GM19438 (cell line): Measurements from ENCODE around the gene ASB10.

Experiments
- ATAC-seq: cut with Tn5 transposase; IDR thresholded peaks from one replicate; pipeline ENCODE4 v1.9.1; 2021; ENCODE audit warnings: low read depth; ENCODE audit not compliant: unreplicated experiment

ASB10 gene

DNA sequence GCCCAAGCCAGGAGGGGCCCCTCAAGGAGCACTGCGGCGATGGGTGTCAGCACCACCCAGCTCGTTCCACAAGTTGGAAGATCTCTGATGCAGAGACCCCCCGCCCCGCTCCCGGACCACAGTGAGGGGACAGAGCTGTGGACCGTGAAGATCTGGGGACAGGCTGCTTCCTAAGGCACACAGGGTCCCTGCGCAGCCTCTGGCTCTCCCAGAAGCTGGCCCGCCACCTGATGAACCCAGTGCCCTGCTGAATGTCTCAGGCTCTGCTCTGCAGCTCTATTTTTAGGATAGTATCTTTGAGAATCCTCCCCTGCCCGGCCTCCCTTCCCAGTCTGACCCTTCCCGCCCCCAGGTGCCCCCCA is 49.3 kb downstream of the ASB10 start:
- no peak for ATAC-seq

DNA sequence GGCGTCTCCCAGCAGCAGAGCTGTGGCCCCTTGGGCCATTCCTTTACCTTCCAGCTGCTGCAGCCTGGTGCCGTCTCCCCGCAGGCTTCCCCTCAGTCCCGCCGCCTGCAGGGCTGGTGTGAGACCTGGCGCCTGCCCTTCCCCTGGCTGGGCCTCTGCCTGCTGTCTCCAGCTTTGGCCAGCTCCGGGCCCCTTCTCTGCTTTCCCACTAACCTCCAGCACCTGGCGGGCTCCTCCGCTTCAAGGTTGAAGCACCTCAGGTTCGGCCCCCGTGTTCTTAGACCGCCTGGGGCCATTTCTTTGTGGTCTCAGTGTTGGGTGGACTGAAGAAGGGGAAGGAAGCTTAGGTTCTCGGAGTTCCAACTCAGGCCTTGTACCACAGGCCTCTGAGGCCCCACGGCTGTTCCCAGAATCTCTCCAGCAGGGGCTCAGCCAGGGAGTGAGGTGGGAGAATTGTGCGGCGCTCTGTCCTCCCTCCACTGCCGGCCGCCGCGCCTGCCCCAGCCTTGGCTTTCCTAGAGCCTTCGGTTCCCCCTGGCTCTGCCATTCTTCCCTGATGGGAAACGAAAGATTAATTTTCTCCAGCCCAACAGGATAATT is 49.9 kb downstream of the ASB10 start:
- ATAC-seq, result no peak

DNA sequence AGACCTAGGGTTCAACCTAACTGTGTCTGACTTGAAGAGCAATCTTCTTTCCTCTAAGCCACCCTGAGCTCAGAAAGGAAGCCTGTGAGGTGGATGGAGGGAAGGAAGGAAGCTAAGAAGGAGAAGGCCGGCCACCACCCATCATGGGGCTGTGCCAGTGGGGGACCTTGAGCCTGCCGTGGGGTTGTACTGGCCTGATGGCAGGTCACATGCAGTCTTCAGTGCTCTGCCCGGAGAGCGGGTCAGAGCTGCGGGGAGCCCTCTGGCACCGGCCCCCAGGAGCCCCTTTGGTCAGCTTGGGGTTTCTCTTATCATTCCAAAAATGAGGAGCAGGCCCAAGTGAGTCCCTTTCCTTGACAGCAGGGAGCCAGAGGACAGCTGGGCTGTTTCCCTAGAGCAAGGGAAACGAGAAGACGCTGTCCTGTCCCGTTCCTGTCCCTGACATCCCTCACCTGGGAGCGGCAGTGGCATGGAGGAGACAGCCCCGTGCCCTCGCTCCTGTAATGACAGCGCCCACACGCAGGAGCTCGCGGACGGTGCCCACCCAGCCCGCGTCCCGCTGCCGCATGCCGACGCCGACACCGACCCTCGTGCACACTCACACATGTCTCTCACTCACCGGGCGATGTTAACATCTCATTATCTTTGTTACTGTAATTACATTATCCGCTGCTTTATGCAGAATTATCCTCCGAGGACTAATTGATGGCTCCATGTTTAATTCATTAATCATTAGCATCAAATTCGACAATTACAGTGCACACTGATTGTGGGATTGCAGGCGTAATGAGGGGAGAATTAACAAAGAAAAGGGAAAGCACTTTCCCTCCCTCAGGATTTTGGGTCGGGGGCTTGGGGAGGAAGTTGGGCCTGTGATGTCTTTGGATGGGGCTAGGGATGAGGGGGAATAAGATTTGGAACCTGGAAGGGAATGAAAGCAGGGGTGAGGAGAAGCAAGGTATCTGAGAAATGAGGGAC is 50.9 kb downstream of the ASB10 start:
- ATAC-seq, result no peak

DNA sequence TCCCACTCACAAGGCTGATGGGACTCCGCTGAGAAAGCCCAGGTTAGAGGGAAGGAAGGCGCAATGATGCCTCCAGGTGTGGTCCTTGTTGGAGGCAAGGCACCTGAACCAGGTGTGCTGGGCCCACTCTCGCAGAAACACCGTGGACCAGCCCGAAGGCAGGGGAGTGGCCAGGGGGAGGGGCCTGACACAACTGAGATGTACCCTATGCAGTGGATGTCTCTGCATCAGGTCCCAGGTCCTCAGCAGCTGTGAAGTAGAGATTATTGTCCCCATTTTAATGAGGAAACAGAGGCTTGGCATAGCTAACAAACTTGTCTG is 51.6 kb downstream of the ASB10 start:
- no peak for ATAC-seq

DNA sequence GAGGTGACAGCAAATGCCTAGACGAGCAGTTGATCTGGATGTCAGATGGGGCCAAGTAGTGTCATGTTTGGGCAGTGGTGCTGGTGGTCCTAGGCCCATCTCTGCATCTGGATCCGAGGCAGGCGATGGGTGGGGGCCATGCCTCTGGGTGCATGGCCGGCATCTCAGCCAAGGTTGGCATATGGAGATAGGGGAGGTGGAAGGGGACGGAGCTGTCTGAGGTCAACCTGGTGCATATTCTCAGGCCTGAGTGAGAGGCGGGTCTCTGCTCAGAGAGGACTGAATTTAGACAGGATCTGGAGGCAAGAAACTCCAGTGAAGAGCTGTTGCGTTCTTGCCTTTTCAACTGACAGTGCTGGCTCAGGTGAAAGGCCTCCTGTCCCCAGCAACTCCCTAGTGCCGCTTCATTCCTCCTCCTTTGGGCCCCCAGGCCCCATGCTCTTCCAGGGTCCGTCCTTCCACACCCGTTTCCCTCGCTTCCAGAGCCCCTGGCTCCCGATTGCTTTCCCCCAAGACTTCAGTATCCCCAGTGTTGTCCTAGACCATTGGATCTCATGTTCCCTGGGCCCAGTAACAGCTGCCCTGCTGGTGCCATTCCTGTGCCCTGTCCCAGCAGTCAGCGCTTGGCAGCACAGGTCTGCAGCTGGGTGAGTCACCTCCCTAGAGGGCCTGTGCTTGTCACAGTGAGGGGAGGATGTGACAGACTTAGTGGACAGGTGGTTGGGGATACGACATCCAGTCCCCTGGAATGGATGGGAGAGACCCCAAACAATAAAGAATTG is 52.1 kb downstream of the ASB10 start:
- ATAC-seq, result no peak

DNA sequence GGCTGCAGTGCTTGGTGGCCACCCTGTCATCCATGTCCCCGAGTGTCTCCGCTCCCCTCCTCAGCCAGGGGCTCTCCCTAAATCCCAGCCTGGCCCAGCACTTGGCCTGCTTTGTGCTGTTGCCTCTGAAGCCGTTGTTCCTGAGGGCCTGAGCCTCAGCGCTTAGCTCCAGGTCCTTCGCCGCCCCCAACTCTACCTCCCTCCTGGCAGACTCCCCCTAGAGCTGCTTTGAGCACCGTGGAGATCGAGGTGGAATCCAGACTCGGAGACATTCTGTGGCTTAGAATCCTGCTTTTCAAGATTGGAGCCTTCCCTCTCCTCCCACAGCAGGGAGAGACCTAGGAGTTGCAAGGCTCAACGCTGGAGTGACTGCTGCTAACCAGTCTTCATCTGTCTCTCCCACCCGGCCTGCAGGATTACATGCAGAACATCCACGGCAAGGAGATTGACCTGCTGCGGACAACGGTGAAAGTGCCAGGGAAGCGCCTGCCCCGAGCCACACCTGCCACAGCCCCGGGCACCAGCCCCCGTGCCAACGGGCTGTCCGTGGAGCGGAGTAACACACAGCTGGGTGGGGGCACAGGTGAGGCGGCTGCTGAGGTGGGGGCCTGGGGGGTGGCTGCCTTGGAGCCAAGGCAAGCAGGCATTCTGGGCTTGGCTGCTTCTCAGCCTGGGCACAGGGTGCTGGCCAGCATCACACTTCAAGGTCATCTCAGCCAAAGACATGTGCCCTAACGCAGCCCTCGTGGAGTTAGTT is 52.9 kb downstream of the ASB10 start:
- no peak for ATAC-seq

DNA sequence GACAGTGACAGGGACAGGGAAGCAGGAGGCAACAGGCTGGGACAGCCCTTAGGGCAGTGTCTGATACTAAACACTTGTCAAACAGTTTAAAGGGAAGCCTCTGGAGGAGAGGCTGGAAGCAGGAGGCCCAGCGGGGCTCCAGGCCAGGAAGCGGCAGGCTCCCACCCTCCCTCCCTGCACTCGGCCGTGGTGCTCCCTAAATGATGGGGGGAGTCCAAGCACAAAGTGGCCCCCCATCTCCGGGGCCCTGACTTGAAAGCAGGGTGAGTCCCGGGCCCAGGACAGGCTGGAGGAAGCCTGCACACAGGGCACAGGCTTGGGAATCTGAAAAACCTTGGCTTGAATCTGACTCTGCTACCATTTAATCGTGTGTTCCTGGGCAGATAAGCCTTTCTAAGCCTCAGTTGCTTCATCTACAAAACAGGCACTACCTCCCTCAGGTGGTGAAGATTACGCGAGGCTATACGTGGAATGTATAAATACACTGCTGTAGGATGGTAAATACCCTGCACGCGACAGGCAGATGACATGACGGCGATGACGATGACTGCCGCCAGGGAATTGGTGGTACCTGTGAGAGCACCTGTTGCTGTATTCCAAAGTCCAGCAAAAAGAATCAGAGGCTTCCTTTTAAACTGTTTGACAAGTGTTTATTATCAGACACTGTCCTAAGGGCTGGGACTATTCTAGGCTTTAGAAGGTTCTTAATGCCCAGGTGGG is 53.6 kb downstream of the ASB10 start:
- no peak for ATAC-seq

DNA sequence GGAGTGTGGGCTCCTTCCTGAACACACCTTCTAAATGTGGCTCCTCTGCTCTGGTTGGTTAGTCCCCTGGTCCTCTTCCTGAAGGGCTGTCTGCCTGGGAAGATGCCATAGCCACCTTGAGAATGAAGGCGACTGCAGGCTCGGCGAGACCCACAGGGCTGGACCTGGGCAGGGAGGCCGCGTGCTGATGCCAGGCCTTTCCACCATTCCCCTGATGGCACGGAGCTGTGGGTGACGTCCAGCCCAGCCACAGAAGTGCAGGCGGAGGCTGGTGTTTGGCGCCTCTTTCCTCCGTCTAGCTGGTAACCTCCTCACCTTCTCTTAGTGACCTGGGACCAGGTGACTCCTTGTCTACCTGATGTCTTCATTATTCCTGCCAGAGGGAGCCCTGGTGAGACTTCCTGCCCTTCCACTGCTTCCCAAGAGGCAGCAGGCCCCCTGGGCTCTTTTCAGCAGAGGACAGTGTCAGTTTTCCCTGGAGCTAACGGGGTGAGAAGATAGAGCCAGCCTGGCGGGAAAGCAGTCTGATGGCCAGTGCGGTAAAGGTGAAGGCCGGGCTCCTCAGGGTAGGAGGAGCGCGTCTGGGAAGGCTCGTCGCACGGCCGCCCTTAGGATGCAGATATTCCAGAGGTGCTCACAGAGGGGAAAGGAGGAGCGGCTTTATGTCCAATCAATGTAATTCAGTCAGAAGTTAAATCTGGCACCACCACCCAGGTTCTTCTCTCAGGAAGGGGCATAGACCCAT is 54.4 kb downstream of the ASB10 start:
- no peak for ATAC-seq

DNA sequence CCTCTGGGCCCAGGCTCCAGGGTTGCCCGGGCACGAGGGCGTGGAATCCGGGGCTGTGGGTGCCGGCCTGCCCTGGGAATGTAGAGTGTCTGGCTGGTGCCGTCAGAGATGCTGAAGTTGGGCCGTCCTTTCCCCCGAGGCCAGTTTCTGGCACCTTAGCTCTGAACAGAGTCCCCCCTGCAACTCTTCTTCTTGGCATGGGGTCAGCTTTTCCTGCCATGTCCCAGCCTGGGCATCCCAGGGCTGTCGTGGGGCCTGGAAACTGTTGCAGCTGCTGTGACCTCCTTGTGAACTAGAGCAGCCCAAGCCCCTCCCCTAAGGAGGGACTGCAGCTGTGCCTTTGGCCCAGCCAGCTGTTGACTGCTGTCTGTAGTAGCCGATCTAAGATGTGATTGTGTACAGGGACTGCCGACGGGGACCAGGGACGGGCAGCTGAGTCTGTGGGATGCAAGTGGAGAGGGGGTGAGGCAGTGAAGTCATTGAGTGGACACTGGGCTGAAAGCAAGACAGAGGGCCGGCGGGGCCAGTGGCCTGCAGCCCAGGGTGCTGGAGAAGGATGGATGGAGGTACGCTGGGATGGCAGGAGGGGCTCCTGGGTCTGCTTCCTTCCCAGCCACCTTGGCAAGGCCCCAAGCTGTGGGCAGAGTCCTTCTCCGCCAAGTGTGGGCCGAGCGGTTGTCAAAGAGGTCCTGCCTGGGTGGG is 55.3 kb downstream of the ASB10 start:
- ATAC-seq, result no peak

DNA sequence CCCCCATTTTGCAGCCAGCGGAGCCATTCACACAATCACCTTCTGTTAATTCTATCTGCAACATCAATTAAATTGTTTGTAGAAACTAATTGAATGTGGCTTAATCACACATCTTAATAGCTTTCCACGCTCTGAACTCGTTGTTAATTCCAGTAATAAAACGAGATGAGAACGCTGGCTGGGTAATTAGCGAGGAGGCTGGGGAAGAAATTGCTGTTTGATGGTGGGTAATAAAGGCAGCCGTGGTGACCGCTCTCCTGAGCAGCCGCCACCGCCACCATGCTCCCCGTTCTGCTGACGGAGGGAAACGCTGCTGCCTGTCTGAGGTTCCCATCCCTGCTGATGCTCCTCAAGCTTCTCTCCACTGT is 55.8 kb downstream of the ASB10 start:
- no peak for ATAC-seq

DNA sequence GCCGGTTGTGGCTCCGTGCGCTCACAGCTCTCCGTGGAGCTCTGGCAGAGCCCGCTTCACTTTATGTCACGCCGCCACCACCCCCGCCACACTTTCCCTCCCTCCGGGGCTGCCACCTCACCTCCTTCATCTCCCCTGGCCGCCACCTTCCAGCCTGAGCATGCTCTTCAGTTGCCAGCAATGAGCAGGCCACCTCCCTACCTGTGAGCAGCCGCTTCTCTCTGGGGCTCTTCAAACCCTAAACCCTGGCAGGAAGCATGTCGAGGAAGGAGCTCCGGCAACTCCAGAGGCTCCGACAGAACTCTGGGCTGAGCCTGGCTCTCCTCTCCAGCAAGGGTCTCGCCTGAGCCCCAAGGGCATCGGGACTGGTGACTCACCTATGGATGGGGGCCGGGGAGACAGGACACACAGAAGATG is 56.3 kb downstream of the ASB10 start:
- ATAC-seq, result no peak

DNA sequence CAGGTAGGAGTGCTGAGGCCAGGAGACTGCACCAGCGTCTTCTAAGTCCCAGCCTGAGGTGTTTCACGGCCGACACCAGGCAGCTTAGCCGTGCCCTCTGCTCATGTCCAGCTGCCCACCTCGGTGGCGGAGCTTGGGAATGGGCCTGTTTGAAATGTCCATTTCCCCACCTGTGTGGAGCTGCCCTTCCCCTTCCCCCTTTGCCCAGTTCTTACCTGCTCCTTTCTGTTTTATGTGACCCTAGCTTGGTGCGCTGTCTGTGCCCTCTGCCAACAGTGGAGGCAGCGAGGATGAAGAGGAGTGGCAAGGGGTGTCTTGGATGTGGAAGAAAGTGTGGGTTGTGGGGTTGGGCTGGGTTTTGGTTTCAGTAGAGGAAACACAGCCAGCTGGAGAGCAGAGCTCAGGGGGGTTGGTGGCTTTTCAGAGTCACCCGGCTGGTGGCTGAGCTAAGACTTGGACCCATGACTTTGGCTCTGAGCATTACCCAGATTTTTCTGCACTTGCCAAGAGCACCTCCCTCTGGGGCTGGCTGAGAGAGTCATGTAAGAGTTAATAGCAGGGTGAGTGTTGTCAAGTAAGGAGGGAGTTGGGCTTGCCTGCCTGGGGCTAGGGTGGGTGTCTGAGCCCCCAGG is 57.0 kb downstream of the ASB10 start:
- no peak for ATAC-seq

DNA sequence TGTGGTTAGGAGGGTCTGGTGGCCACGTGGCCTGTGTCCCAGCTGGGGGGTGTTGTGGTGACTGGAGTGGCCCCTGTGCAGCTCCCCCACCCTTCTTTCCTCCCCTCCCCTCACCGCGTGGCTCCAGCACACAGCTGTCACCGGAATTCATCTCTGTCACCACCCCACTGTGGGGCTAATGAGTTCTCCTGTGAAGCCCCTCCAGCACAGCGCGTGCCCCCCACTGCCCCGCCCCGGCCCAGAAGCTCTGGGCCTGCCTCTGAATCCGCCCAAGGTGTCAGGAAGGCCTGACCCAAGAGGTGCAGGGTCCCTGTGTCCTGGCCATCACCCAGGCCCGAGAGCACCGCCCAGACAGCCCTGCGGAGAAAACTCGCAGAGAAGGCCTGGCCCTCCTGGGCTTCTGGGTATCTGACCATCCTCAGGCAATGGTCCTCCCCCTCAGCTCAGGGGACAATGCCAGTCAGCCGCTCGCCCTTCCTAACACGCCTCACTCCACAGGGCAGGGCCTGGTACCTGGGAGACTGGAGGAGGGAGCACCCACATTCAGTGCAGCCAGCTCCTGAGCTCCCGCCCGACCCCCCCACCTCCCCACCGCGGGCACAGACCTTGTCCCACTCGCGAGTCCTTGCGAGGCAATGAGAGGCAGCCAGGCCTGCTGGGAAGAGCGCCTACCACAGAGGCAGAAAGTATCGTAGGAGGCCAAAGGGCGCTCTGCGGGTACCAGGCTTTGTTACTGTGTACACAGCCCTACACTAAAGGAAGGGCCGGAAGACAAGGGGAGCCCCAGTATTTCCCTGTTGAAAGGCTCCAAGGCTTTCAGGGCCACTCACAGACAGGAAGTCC is 57.7 kb downstream of the ASB10 start:
- no peak for ATAC-seq

DNA sequence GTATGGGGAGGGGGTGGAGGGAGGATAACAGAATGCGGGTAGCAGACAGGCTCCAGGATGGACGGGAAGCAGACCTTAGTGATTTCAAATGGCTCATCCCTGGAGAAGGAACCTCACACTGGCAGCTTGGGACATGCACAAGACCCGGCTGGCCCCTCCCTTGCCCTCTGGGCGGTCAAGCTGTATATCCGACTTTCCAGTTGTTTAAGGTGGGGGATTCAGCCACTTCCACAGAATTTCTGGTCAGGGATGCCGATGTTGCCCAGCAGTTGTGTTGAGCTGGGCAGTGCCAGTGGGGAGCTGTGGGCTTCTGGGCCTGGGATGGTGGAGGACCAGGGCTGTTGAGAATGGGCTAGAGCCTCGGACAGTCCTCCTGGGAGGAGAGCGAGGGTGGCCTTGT is 58.3 kb downstream of the ASB10 start:
- ATAC-seq, result no peak

DNA sequence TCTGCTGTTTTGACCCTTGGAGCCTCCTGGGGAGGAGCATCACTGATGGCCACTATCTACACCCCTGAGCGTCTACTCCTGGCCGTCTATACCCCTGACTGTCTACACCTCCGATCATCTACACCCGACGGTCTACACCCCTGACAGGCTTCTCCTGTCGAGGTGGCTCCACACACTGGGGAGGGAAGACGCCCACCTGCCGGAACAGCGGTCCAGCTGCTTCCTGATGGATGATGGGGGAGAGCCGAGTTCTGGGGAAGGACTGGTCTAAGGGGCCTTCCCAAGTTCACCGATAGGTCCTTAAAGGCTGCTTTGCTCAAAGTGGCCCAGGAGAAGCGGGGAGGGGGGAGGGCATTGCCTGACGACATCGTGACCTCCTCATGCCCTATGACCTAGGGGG is 58.9 kb downstream of the ASB10 start:
- no peak for ATAC-seq

DNA sequence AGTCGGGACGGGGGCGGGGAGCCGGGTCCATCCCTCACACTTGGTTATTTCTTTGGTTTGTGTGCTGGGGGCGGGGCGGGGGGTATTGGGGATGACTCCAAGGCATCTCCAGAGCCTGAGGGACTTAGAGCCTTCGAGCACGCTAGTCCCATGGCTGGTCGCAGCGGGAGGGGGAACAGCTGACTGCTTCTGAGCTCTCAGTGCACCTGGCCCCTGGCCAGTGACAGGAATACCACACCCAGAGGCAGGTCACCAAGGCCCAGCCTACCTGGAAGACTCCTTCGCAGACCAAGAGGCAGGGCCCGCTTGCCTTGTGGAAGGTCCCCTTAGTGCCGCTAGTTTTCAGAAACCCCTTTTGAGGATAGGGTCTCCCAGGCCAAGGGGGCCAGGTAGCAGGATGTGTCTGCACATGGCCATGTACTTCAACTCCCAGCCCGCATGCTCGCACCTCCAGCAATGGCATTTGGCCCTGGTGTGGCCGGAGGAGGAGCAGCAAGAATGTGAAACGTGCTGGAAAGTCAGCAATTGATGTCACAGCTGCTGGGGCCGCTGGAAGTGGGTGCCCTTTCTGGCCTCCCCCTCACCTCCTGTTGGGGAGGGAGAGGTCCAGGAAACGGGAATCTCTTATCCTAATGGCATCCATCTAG is 60.4 kb downstream of the ASB10 start:
- no peak for ATAC-seq

DNA sequence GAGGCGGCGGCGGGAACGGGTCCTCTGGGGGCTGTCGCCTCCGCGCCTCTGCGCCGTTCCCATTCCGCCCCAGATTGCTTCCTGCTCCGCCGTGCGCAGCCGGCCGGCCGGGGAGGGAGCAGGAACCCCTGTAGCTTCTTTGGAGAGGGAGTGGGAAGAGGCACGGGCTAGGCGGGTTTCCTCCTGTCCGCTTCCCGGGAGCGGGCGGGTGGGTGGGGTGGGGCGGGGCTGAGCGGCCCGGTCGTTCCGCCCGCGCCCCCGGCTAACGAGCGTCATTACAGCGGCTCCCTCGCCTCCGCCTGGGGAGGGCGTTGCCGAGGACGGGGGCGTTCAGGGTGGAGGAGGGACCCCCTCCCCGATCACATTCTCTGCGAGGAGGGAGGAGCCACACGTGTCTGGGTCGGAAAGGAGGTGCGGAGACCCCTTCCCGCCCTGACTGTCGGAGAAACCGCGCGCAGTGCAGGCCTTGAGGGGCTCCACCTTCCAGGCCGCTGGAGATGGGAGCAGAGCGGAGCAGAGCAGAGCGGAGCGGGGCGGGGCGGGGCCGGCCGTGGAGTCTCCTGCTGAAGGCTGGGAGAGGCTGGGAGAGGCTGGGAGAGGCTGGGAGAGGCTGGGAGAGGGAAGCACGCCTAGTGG is 61.1 kb downstream of the ASB10 start:
- no peak for ATAC-seq
